Esophagus (tissue), 2 donors: ENCODE data around the gene SIKE1. TPM values are rescaled to one million over a fixed set of nuclear protein-coding genes. Genes with fewer than 3 reads are reported as not detected.
"Not testable (repeated sequence)": the region's sequence is repeated elsewhere in the genome, so short reads cannot be mapped to it uniquely, and the experiment has no call there.

Experiments used
- H3K27ac ChIP-seq, 2 donors: one replicate each; pipeline ENCODE4 v1.5.1; 2013; ENCODE audit warnings: low read depth in 2 of 2, mild to moderate bottlenecking in 2 of 2, inconsistent platforms in 1 of 2, low read length in 1 of 2, moderate library complexity in 1 of 2
- H3K27me3 ChIP-seq, 2 donors: one replicate each; pipeline ENCODE4 v1.6.1; 2013; ENCODE audit warnings: low read length in 2 of 2, control low read depth in 1 of 2, mild to moderate bottlenecking in 1 of 2; ENCODE audit not compliant: insufficient read depth in 2 of 2, control insufficient read depth in 1 of 2
- H3K36me3 ChIP-seq, 2 donors: one replicate each; pipeline ENCODE4 v1.6.1; 2013; ENCODE audit warnings: low read length in 1 of 2; ENCODE audit not compliant: control insufficient read depth in 2 of 2, insufficient read depth in 2 of 2
- H3K4me1 ChIP-seq, 2 donors: one replicate each; pipeline ENCODE4 v1.6.1; 2013; ENCODE audit warnings: low read length in 1 of 2; ENCODE audit not compliant: control insufficient read depth in 2 of 2, insufficient read depth in 2 of 2
- H3K4me3 ChIP-seq, 2 donors: one replicate each; pipeline ENCODE4 v1.5.1; 2013; ENCODE audit warnings: low read length in 2 of 2, mild to moderate bottlenecking in 2 of 2, low read depth in 1 of 2, moderate library complexity in 1 of 2
- H3K9me3 ChIP-seq, 2 donors: one replicate each; pipeline ENCODE4 v1.6.1; 2013; ENCODE audit warnings: mild to moderate bottlenecking in 2 of 2, low read depth in 1 of 2, low read length in 1 of 2, moderate library complexity in 1 of 2; ENCODE audit not compliant: control insufficient read depth in 2 of 2, insufficient read depth in 1 of 2
- WGBS, 2 donors: extraction: QIAGEN DNeasy Blood & Tissue Kit; methylation state at CpG; one replicate each; pipeline ENCODE4 v1.1.7; 2013; 5-methylcytosine and 5-hydroxymethylcytosine counted together
- polyA plus RNA-seq, 2 donors: library from polyadenylated mRNA; stranded (reverse); fragments of 200-250 nt; gene quantifications; one replicate each; pipeline ENCODE4 v1.2.3, GENCODE V29; 2013
- donor health status: healthy with polysubstance abuse.
- donor health status: Bipolar disorder and iron deficiency.

SIKE1 gene
- polyA plus RNA-seq, 2 donors, result 13.6 to 16.4 TPM

GRCh38 chr1:114786440-114786839 is 6.0 kb upstream of the SIKE1 start:
- not testable (repeated sequence) for H3K4me3 ChIP-seq, H3K36me3 ChIP-seq, H3K27ac ChIP-seq, H3K9me3 ChIP-seq, H3K4me1 ChIP-seq, H3K27me3 ChIP-seq
- WGBS, 2 donors, result 74 to 92% methylated on average over 1 of the region's 1 CpG

DNA sequence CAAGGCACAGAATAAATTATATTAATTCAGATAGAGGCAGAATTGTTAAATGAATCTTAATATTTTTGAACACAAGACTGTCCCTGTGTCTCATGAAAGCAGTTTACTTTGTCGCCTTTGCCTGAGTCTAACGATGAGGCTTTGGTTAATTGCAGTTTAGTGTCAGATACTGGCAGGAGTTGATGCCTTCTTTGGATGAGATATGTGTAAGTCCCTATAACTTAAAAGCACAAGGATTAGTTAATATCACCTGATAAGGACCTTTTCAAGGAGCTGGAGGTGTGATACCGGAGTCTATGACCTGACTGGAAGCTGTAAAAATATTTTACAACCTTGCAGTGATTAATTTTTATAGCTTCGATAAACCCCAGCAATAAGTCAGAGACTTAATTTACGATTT is 2.0 kb upstream of the SIKE1 start:
- Histone ChIP-seq H3K4me3 (no peak overlapping the region), H3K4me1 (no peaks in the 10 kb centered on the region), H3K36me3 (peaks cover 0 to 3% of the 10 kb centered on the region in 2 donors), H3K9me3 (no peaks in the 10 kb centered on the region), H3K27me3 (no peaks in the 10 kb centered on the region), H3K27ac (no peak overlapping the region)
- 73 to 86% methylated on average over 5 of the region's 5 CpGs for WGBS, 2 donors

DNA sequence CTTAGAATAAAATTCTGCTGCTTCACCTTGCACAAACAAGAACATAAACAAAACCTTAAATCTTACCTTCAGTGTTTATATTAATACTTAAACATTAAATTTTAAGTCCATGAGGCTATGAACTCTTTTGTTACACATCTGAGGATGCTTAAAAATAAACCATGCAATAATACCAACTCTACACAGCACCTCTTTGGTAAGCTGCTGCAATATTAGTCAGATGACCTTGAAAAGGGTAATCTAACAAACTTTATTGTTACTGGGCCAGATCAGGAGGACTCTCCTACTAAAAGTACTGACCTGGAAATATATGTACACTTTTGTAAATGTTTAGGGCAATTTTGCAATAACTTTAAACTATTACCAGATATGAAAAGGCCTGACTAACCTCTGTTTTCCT is 763 bp downstream of the SIKE1 start:
- Histone ChIP-seq H3K36me3 (peaks cover 0 to 3% of the 10 kb centered on the region in 2 donors), H3K4me3 (peak overlapping the region; percentile 66 to 90), H3K9me3 (no peaks in the 10 kb centered on the region), H3K27me3 (no peaks in the 10 kb centered on the region), H3K4me1 (no peaks in the 10 kb centered on the region), H3K27ac (peak overlapping the region; percentile 90 to 94)

- 96 to 99% methylated on average over 4 of the region's 4 CpGs for WGBS, 2 donors
- not testable (repeated sequence) for H3K27me3 ChIP-seq, H3K9me3 ChIP-seq, H3K36me3 ChIP-seq, H3K27ac ChIP-seq, H3K4me3 ChIP-seq, H3K4me1 ChIP-seq
These were observed 3.8 kb downstream of the SIKE1 start for GRCh38 chr1:114776726-114777125.

DNA sequence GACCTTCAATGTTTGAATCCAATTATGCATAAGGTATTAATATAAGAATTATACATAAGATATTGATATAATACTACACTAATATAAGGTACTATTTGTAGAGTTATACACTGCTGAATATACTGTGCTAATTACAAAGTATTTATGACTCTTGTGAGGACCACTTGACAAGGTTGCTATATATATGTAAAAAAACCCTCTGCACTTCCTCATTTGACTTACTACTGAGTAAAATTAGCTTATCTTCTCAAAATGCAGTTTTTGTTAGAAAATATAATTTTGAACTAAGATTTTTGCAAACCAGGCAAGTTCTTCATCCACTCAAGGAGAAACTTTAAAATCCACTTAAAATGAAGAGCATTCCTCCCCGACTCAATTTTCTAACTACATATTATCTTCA is 8.5 kb downstream of the SIKE1 start:
- Histone ChIP-seq H3K27me3 (no peaks in the 10 kb centered on the region), H3K36me3 (no peaks in the 10 kb centered on the region), H3K27ac (no peak overlapping the region), H3K4me3 (no peak overlapping the region), H3K9me3 (no peaks in the 10 kb centered on the region), H3K4me1 (no peaks in the 10 kb centered on the region)
- WGBS, 2 donors, result 93 to 97% methylated on average over 1 of the region's 1 CpG

GRCh38 chr1:114770989-114771388 is 9.5 kb downstream of the SIKE1 start:
- Histone ChIP-seq H3K4me3 (no peak overlapping the region), H3K27ac (no peak overlapping the region), H3K27me3 (no peaks in the 10 kb centered on the region), H3K9me3 (no peaks in the 10 kb centered on the region), H3K4me1 (no peaks in the 10 kb centered on the region), H3K36me3 (no peaks in the 10 kb centered on the region)
- WGBS, 2 donors, result 93 to 100% methylated on average over 1 of the region's 1 CpG

DNA sequence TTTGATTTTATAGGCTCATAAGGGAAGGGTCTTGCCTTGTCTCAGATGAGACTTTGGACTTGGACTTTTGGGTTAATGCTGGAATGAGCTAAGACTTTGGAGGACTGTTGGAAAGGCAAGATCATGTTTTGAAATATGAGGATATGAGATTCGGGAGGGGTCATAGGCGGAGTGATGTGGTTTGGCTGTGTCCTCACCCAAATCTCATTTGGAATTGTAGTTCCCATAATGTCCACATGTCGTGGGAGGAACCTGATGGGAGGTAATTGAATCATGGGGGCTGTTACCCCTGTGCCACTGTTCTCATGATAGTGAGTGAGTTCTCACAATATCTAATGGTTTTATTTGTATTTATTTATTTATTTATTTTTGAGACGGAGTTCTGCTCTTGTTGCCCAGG is 15.8 kb downstream of the SIKE1 start:
- 84 to 89% methylated on average over 4 of the region's 4 CpGs for WGBS, 2 donors
- H3K9me3 ChIP-seq, result no peaks in the 10 kb centered on the region
- no peak overlapping the region for H3K27ac ChIP-seq
- H3K27me3 ChIP-seq, result no peaks in the 10 kb centered on the region
- H3K4me3 ChIP-seq, result no peak overlapping the region
- no peaks in the 10 kb centered on the region for H3K36me3 ChIP-seq
- no peaks in the 10 kb centered on the region for H3K4me1 ChIP-seq

DNA sequence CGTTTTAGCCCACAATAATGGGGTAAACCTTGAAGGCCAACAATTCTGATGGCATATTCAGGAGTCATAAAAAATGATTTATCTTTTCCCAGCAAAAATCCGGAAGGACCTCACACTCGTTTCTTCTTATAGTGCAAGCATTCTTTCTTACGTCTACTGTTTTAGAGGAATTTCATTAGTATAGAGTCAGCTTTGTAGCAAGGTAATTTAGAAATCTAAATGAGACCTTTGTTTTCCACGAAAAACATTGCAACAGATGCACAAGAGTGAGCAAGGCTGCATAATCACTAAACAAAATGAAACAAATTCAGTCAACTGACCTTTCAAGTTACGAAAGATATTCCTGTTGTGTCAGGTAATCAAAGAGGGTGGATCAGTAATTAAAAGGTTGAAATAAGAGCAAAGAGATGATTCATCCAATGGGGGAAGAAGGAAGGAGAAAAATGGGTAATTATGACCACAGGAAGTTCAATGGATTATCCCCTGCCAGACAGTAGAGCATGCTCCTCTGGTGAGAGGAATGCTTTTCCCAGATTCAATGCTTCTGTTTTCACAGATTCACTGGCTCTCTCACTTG is 22.1 kb downstream of the SIKE1 start:
- Histone ChIP-seq H3K4me3 (peak overlapping the region; percentile 95 to 98), H3K4me1 (no peaks in the 10 kb centered on the region), H3K9me3 (no peaks in the 10 kb centered on the region), H3K36me3 (no peaks in the 10 kb centered on the region), H3K27ac (peak overlapping the region; percentile 99 to 100), H3K27me3 (no peaks in the 10 kb centered on the region)
- 19 to 21% methylated on average over 6 of the region's 6 CpGs for WGBS, 2 donors

- H3K27ac ChIP-seq, result peak within 1 kb of the TSS; percentile 99 to 100
- H3K4me1 ChIP-seq, result no peaks in the 10 kb centered on the region
- H3K9me3 ChIP-seq, result no peaks in the 10 kb centered on the region
- no peaks in the 10 kb centered on the region for H3K27me3 ChIP-seq
- peak within 1 kb of the TSS; percentile 95 to 98 for H3K4me3 ChIP-seq
- WGBS, 2 donors, result 0% methylated on average over 50 of the region's 50 CpGs
- no peaks in the 10 kb centered on the region for H3K36me3 ChIP-seq
These were observed 22.8 kb downstream of the SIKE1 start, which contains the start of gene CSDE1 for GRCh38 chr1:114757455-114758255. Gene CSDE1 (minus strand): TSS chr1:114757984. CDS start chr1:114739890, 18,094 bp downstream.
